ENCODE data around the gene XPR1.

DNA sequence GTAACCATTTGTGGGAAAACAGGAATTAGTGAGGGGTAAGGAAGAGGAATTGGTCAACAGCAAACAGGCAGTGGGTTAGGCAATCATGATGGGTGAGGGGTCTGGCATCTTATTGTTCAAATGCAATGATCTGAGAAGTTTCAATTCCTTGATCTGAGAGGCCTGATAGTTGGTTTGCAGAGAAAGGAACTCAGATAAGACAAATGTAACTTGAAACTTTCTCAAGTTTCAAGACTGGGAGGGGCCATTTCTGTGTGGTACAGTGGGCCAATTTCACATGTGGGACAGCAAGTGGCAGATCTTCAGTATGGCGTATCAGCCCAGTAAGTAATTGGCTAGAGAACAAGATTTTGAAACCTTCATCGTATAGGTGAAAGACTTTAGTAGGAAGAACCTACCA, 102.5 kb downstream of the XPR1 start:
- TF ChIP-seq POLR2AphosphoS5 (IDR thresholded peaks at IDR 0.05; ENCODE audit: low read depth, low read length) (no peak), POU2F2 (IDR thresholded peaks at IDR 0.05; ENCODE audit: low read depth, low read length) (no peak), POLR2A (IDR thresholded peaks at IDR 0.05; ENCODE audit: low read depth, low read length) (no peak), SPI1 (IDR thresholded peaks at IDR 0.05; ENCODE audit: low read depth, low read length) (no peak), TAF1 (IDR thresholded peaks at IDR 0.05; ENCODE audit: low read depth, low read length) (no peak)
